ENCODE data around the gene APOD.

- no peak for TF ChIP-seq CTCF (conservative IDR thresholded peaks at IDR 0.05; ENCODE audit: low read depth, low read length)
- TF ChIP-seq EZH2 (IDR thresholded peaks at IDR 0.05; ENCODE audit: borderline replicate concordance, low read depth, low read length, poor library complexity, severe bottlenecking), result no peak
These were observed 48.4 kb downstream of the APOD start for GRCh38 chr3:195535293-195535692.

All from A673 (cell line).